Brain microvascular endothelial cell (primary cell): ENCODE results near the gene GRID1.

Experiments
- DNase-seq: peaks from one replicate; pipeline ENCODE4 v3.0.0-alpha.2; 2020
- H3K27ac ChIP-seq: fragments of 250-450 bp; sonication (Bioruptor Pico); 2 replicates; pipeline ENCODE4 v1.5.1; 2020; ENCODE audit warnings: mild to moderate bottlenecking, moderate library complexity
- H3K27me3 ChIP-seq: fragments of 250-450 bp; sonication (Bioruptor Pico); replicated peaks from 2 replicates; pipeline ENCODE4 v1.5.1; 2020; ENCODE audit warnings: mild to moderate bottlenecking
- H3K36me3 ChIP-seq: fragments of 250-450 bp; sonication (Bioruptor Pico); replicated peaks from 2 replicates; pipeline ENCODE4 v1.5.1; 2020; ENCODE audit warnings: mild to moderate bottlenecking
- H3K4me3 ChIP-seq: 2 replicates; pipeline ENCODE4 v1.5.1; 2011; ENCODE audit warnings: low read depth, mild to moderate bottlenecking, control low read depth, low read length, moderate library complexity
- in situ Hi-C: cut with HindIII; loops from 2 replicates; pipeline ENCODE4 v1.10.0; 2017; ENCODE audit warnings: low sequenced_read_pairs, low pct_ligation_motif_present
- TF ChIP-seq, protein P1 (sequence below): IDR thresholded peaks from 2 replicates; pipeline ENCODE4 v1.5.1; 2011; ENCODE audit warnings: low read depth, mild to moderate bottlenecking, moderate library complexity, low read length, control low read depth, inconsistent platforms; ENCODE audit errors: missing control alignments

Gene GRID1

DNA sequence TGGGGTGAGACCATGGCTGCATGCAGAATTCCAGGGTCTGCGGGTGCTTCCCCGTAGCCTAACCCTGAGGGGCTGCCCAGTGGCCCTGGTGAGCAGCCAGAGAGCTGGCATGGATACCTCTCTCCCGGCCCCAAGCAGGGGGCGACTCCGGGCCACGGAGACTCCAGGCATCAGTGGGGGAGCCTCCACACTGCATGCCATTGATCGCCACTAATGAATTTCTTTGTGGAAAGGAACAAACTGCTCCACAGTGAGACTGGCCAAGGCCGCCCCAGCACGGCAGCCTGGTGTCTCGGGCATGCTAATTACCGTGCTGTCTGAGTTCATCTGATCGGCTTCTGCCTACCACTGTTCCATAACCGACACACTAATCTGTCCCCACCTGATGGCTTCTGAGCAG is 184.4 kb downstream of the GRID1 start:
- Histone ChIP-seq H3K36me3 (no peaks in the 10 kb centered on the region), H3K27ac (no peak overlapping the region)
- DNase-seq = no peak

DNA sequence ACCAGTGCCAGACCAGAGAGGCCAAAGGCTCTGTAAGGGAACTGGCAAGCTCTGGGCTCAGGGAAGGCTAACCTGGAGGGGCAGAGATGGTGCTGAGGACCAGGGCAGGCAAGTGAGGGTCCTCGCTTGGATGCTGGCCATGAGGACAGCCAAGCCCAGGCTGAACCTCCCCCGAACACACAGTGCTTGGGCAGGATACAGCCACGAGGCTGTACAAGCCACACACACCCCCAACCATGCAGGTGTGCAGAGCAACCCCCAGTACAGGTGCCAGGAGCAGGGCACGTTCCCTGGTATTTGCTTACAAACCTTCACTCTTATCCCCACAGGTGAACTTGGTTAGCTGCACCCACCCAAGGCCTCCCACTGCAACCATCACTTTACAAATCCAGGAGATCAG is 185.7 kb downstream of the GRID1 start:
- no peaks in the 10 kb centered on the region for H3K27me3 ChIP-seq
- no peak overlapping the region for H3K27ac ChIP-seq
- no peak overlapping the region for H3K4me3 ChIP-seq
- in situ Hi-C loops = no loop called here
- TF ChIP-seq, protein P1, sequence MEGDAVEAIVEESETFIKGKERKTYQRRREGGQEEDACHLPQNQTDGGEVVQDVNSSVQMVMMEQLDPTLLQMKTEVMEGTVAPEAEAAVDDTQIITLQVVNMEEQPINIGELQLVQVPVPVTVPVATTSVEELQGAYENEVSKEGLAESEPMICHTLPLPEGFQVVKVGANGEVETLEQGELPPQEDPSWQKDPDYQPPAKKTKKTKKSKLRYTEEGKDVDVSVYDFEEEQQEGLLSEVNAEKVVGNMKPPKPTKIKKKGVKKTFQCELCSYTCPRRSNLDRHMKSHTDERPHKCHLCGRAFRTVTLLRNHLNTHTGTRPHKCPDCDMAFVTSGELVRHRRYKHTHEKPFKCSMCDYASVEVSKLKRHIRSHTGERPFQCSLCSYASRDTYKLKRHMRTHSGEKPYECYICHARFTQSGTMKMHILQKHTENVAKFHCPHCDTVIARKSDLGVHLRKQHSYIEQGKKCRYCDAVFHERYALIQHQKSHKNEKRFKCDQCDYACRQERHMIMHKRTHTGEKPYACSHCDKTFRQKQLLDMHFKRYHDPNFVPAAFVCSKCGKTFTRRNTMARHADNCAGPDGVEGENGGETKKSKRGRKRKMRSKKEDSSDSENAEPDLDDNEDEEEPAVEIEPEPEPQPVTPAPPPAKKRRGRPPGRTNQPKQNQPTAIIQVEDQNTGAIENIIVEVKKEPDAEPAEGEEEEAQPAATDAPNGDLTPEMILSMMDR = no peak
- no peak for DNase-seq
- H3K36me3 ChIP-seq = no peaks in the 10 kb centered on the region

More for the DNA sequence above, 184.4 kb downstream of the GRID1 start:
- H3K27me3 ChIP-seq = no peaks in the 10 kb centered on the region
- TF ChIP-seq, protein P1 = no peak
- no peak overlapping the region for H3K4me3 ChIP-seq
- in situ Hi-C loops = no loop called here

DNA sequence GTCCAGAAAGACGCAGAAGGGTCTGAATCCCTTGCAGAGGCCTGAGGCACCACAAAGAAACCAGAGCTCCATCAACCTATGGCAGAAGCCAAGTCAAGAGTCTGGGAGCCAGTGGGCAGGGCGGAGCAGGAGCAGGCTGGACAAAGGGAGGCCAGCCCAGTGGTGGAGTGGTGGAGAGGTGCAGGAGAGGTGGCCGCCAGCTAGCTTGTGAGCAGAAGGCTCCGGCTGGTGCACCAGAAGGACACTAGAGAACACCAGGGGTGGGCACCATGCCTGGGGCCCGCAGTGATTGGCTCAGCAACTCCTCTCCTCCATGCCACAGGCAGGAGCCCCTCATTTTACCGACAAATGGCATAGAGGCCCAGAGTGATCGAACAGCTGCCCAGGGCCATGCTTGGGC is 186.6 kb downstream of the GRID1 start:
- no peaks in the 10 kb centered on the region for H3K27me3 ChIP-seq
- no peak overlapping the region for H3K4me3 ChIP-seq
- TF ChIP-seq, protein P1 = no peak
- no peak for DNase-seq
- H3K27ac ChIP-seq = no peak overlapping the region
- in situ Hi-C loops = no loop called here
- no peaks in the 10 kb centered on the region for H3K36me3 ChIP-seq

DNA sequence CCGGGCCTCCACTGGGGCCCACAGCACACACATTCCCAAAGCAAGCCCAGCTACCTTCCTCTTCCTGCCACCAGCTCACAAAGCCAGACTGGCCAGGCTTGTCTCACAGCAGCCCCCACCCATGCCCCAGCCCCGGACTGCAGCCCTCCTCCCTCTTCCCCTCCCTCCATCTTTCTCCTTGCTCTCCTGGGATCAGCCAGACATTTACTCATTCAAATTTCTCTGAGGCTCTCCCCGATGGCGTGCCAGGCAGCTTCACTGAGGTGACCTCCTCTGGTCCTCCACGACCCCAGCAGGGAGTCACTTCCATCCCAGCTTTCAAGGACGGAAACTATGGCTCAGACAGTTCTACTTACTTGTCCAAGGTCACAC is 187.5 kb downstream of the GRID1 start:
- TF ChIP-seq, protein P1 = no peak
- no peak for DNase-seq
- no peak overlapping the region for H3K4me3 ChIP-seq
- no peak overlapping the region for H3K27ac ChIP-seq
- no peaks in the 10 kb centered on the region for H3K27me3 ChIP-seq
- in situ Hi-C loops = no loop called here
- no peaks in the 10 kb centered on the region for H3K36me3 ChIP-seq

DNA sequence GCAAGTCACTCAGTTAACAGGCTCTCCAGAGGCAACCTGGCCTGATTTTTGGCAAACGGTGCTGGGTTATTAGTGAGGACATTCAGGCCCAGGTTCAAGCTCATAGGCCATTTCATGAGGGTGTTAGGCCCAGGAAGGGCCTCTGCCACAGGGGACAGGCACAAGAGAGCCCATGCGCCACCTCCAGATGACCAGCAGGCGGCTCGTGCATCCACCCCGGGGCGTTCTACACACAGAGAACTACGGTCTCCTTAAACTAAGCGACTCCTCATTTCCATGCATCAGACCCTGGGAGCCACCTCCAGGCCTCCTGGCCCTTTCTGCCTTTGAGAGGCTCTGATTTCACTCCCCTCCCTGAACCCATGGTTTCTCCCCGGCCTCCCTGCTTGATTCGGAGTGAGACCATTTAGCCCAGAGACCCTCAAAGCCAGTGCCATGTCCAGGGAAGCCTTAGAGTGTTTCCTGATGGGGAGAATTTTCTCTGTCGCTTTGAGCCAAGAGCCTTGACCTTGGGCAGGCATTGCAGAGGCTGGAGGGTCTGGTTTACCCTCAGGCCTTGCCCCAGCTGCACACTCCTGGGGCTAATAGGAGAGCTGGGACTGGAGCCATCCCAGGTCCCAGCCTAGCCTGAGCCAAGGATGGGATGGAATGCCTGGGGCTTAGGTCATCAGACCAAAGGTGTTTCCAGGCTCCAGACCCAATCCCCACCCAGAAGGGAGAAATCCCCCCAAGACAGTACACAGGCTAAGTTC is 188.0 kb downstream of the GRID1 start:
- Histone ChIP-seq H3K27ac (no peak overlapping the region), H3K27me3 (no peaks in the 10 kb centered on the region), H3K36me3 (no peaks in the 10 kb centered on the region), H3K4me3 (no peak overlapping the region)
- in situ Hi-C loops = no loop called here
- TF ChIP-seq, protein P1 = peak; percentile 20
- no peak for DNase-seq
